Choroid plexus epithelial cell (primary cell): ENCODE data around the gene PRX.
"Not testable (repeated sequence)": the region's sequence is repeated elsewhere in the genome, so short reads cannot be mapped to it uniquely, and the experiment has no call there.

ENCODE experiments used
- DNase-seq: peaks from one replicate; pipeline ENCODE4 v3.0.0-alpha.2; 2010; ENCODE audit warnings: low read depth
- H3K4me3 ChIP-seq: 2 replicates; pipeline ENCODE4 v1.5.1; 2011; ENCODE audit warnings: low read depth, mild to moderate bottlenecking, control low read depth, low read length, moderate library complexity
- TF ChIP-seq, protein P1 (sequence below): conservative IDR thresholded peaks from 2 replicates; pipeline ENCODE4 v1.5.1; 2011; ENCODE audit warnings: low read depth, mild to moderate bottlenecking, control low read depth, inconsistent platforms, low read length, moderate library complexity

Gene PRX

GRCh38 chr19:40376286-40376862 lies 36.8 kb downstream of the PRX start:
- TF ChIP-seq, protein P1, sequence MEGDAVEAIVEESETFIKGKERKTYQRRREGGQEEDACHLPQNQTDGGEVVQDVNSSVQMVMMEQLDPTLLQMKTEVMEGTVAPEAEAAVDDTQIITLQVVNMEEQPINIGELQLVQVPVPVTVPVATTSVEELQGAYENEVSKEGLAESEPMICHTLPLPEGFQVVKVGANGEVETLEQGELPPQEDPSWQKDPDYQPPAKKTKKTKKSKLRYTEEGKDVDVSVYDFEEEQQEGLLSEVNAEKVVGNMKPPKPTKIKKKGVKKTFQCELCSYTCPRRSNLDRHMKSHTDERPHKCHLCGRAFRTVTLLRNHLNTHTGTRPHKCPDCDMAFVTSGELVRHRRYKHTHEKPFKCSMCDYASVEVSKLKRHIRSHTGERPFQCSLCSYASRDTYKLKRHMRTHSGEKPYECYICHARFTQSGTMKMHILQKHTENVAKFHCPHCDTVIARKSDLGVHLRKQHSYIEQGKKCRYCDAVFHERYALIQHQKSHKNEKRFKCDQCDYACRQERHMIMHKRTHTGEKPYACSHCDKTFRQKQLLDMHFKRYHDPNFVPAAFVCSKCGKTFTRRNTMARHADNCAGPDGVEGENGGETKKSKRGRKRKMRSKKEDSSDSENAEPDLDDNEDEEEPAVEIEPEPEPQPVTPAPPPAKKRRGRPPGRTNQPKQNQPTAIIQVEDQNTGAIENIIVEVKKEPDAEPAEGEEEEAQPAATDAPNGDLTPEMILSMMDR = no peak
- DNase-seq = no peak
- no peak overlapping the region for H3K4me3 ChIP-seq

DNA sequence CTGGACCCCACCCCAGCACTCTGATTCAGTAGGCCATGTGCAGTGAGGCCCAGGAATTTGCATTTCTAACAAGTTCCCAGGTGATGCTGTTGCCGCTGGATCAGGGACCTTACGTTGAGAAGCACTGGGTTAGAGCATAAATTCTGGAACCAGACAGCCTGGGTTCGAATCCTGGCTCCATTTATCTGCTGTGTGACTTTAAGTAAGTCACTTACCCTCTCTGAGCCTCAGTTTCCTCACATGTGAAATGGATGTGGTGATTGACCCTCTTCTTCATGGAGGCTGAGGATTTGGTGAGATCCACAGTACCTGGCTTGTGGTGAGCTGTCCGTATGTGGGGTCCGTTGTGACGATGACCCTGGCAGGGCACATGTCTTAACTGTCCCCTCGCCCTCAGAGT lies 39.1 kb downstream of the PRX start:
- no peak overlapping the region for H3K4me3 ChIP-seq
- DNase-seq = no peak
- TF ChIP-seq, protein P1 = no peak

DNA sequence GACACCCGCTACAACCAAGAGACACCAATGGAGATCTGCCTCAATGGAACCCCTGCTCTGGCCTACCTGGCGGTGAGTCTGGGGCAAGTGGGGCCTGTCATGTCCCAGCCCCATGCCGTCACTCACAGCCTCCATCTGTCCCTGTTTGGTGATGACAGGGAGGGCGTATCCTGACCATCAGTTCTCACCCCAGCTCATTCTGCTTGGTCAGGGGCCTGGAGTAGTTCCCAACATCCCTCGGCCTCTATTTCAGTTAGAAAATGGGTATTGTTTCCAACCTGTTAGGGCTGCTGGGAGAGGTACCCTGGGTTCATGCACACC lies 41.4 kb downstream of the PRX start:
- TF ChIP-seq, protein P1 = no peak
- DNase-seq = no peak
- no peak overlapping the region for H3K4me3 ChIP-seq

DNA sequence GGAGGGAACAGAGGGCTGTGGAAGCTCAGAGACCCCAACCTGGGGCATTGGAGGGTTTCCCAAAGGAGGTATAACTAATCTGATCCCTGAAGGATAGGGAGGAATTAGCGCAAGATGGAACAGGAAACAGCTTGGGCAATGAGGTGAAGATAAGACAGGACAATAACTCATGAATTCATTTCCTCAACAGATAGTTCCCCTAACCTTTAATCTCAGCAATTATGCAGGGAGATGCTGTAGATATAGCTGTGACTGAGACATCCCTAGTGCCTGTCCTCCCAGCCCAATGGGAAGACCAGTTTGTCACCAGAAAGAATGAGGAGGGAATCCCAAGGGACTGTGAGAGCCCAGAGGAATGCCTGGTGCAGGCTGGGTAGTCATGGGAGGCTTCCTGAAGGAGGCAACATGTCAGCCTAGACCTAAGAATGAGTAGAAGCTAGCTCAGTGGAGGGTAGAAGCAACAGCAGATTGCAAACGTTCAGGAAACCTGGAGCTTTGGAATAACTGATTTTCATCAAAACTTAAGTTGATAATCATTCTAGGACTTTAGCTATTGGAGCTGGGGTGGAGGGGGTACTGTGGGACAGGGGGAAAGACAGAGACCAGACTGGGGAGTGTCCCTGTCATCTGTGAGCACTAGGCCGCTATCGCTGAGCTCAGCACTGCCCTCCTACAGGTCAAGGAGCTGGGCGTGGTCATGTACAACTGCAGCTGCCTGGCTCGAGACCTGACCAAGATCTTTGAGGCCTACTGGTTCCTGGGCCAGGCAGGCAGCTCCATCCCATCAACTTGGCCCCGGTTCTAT lies 42.0 kb downstream of the PRX start:
- no peak for DNase-seq
- TF ChIP-seq, protein P1 = no peak
- H3K4me3 ChIP-seq = no peak overlapping the region

DNA sequence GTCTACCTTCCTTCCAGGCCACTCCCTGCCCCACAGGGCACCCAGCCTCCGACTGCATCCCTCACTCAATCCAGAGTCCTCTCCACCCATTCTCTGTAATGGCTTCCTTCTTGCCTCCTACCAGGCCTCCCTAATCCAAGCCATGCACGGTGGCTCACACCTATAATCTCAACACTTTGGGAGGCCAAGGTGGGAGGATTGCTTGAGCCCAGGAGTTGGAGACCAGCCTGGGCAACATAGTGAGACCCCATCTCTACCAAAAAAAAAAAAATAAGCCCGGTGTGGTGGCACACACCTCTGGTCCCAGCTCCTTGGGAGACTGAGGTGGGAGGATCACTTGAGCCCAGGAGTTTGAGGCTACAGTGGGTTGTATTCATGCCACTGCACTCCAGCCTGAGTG lies 42.9 kb downstream of the PRX start:
- not testable (repeated sequence) for DNase-seq, H3K4me3 ChIP-seq

GRCh38 chr19:40369797-40370196 lies 43.4 kb downstream of the PRX start:
- TF ChIP-seq, protein P1 = no peak
- H3K4me3 ChIP-seq = no peak overlapping the region
- no peak for DNase-seq

- TF ChIP-seq, protein P1 = no peak
- no peak overlapping the region for H3K4me3 ChIP-seq
- no peak for DNase-seq
Measured at GRCh38 chr19:40367577-40368434, 45.4 kb downstream of the PRX start.
